ENCODE results near the gene FBXO24.
"Not testable (repeated sequence)": the region's sequence is repeated elsewhere in the genome, so short reads cannot be mapped to it uniquely, and the experiment has no call there.

FBXO24 gene

GRCh38 chr7:100559127-100559526, 27.0 kb upstream of the FBXO24 start:
- no peak for DNase-seq (ENCODE audit: low read depth)

GRCh38 chr7:100561491-100562194, 24.5 kb upstream of the FBXO24 start:
- DNase-seq (ENCODE audit: low read depth): no peak

- no peak for DNase-seq (ENCODE audit: low read depth)
Observed at GRCh38 chr7:100562195-100563099, 23.7 kb upstream of the FBXO24 start.

GRCh38 chr7:100563100-100563564, 23.0 kb upstream of the FBXO24 start:
- no peak for DNase-seq (ENCODE audit: low read depth)

- peak; percentile 76 for DNase-seq (ENCODE audit: low read depth)
Observed at GRCh38 chr7:100563809-100564400, 22.2 kb upstream of the FBXO24 start.

GRCh38 chr7:100564405-100564804, 21.7 kb upstream of the FBXO24 start:
- not testable (repeated sequence) for DNase-seq (ENCODE audit: low read depth)

- no peak for DNase-seq (ENCODE audit: low read depth)
Observed at GRCh38 chr7:100565133-100565571, 21.0 kb upstream of the FBXO24 start.

GRCh38 chr7:100566018-100566531, 20.1 kb upstream of the FBXO24 start:
- no peak for DNase-seq (ENCODE audit: low read depth)

- no peak for DNase-seq (ENCODE audit: low read depth)
Observed at GRCh38 chr7:100567031-100567730, 18.9 kb upstream of the FBXO24 start.

- no peak for DNase-seq (ENCODE audit: low read depth)
Observed at GRCh38 chr7:100567751-100568175, 18.4 kb upstream of the FBXO24 start.

GRCh38 chr7:100568176-100568895, 17.8 kb upstream of the FBXO24 start:
- no peak for DNase-seq (ENCODE audit: low read depth)

GRCh38 chr7:100568896-100569844, 17.0 kb upstream of the FBXO24 start:
- peak; percentile 48 for DNase-seq (ENCODE audit: low read depth)

- DNase-seq (ENCODE audit: low read depth): no peak
Observed at GRCh38 chr7:100570954-100571828, 14.9 kb upstream of the FBXO24 start.

- DNase-seq (ENCODE audit: low read depth): no peak
Observed at GRCh38 chr7:100571829-100572116, 14.4 kb upstream of the FBXO24 start.

- DNase-seq (ENCODE audit: low read depth): no peak
Observed at GRCh38 chr7:100572281-100572948, 13.7 kb upstream of the FBXO24 start.

- no peak for DNase-seq (ENCODE audit: low read depth)
Observed at GRCh38 chr7:100572949-100573675, 13.0 kb upstream of the FBXO24 start.

GRCh38 chr7:100573691-100574361, 12.3 kb upstream of the FBXO24 start, which contains the start of gene SAP25:
Gene SAP25, minus strand, starts transcription at chr7:100573900. Its CDS starts 158 bp downstream, at chr7:100573742.
- DNase-seq (ENCODE audit: low read depth): no peak

All from activated T-cell treated with anti-CD3 and anti-CD28 coated beads for 48 hours (primary cell).